Adrenal gland (tissue), 12 donors: ENCODE data around the gene XPNPEP3. TPM values are rescaled to one million over a fixed set of nuclear protein-coding genes. Genes with fewer than 3 reads are reported as not detected.

Source experiments
- DNase-seq, 7 donors: peaks; one replicate each; pipeline ENCODE4 v3.0.0-alpha.2; 2019 to 2020
- H3K27ac ChIP-seq, 5 donors: fragments of 200-600 bp; sonication (generic) in 4 of 5; 1 replicate in 3 of 5; 2 replicates in 2 of 5; pipeline versions ENCODE4 v1.5.1 to v1.8.0; 2016 to 2020; ENCODE audit warnings: mild to moderate bottlenecking in 1 of 5
- H3K27me3 ChIP-seq: fragments of 200-600 bp; 2 replicates; pipeline ENCODE4 v1.8.0; 2021
- H3K36me3 ChIP-seq, 2 donors: fragments of 200-600 bp; replicated peaks in 1 of 2; 1 replicate in 1 of 2; 2 replicates in 1 of 2; pipeline versions ENCODE4 v1.5.1 to v1.8.0; 2018 to 2022
- H3K4me1 ChIP-seq, 2 donors: fragments of 200-600 bp; replicated peaks in 1 of 2; 1 replicate in 1 of 2; 2 replicates in 1 of 2; pipeline versions ENCODE4 v1.5.1 to v1.8.0; 2018 to 2021
- H3K4me3 ChIP-seq, 4 donors: fragments of 200-600 bp; sonication (generic) in 3 of 4; one replicate each; pipeline ENCODE4 v1.5.1; 2016 to 2018
- H3K9me3 ChIP-seq, 3 donors: fragments of 200-600 bp; sonication (generic) in 1 of 3; replicated peaks in 1 of 3; 1 replicate in 2 of 3; 2 replicates in 1 of 3; pipeline versions ENCODE4 v1.5.1 to v1.8.0; 2016 to 2021
- POLR2A ChIP-seq, 2 donors: fragments of 450-650 bp; IDR thresholded peaks; one replicate each; pipeline ENCODE4 v1.6.1; 2017; ENCODE audit warnings: antibody characterized with exemption in 2 of 2, mild to moderate bottlenecking in 2 of 2, moderate library complexity in 1 of 2
- WGBS, 4 donors: extraction: QIAGEN DNeasy Blood & Tissue Kit in 2 of 4; methylation state at CpG; one replicate each; pipeline versions ENCODE4 v1.1.5 to v1.1.7; 2013 to 2017; 5-methylcytosine and 5-hydroxymethylcytosine counted together
- intact Hi-C, 2 donors: fragments of 100-400 bp; cut with DNase I; formaldehyde crosslinking; loops; one replicate each; pipeline versions ENCODE4 v1.14.1 to v1.15.0; 2022 to 2023
- polyA plus RNA-seq, 3 donors: library from polyadenylated mRNA; stranded (reverse); fragments of 200-250 nt in 2 of 3; fragments of 350-450 nt in 1 of 3; fragmentation: Illumina TruSeq in 1 of 3; extraction: RNeasy Lipid Tissue Mini Kit (QIAGEN cat#74804) in 1 of 3; gene quantifications; one replicate each; pipeline ENCODE4 v1.2.3, GENCODE V29; 2013 to 2014
- total RNA-seq, 9 donors: library from RNA; depleted of rRNA in 4 of 9; stranded (reverse); fragments of >200 nt in 4 of 9; fragments of 120-200 nt in 1 of 9; fragmentation: NEBNext Ultra II Directional in 1 of 9; extraction: Animal tissue kit (Norgen Biotek cat#: 25700) in 1 of 9; gene quantifications; one replicate each; pipeline versions ENCODE4 v1.1.0 to v1.2.4, GENCODE V29; 2013 to 2023
- TF ChIP-seq, protein P1 (sequence below), 6 experiments: fragments of 450-650 bp in 4 of 6; fragments of 200-600 bp in 2 of 6; sonication (generic) in 1 of 6; IDR thresholded peaks; 1 replicate in 5 of 6; 2 replicates in 1 of 6; pipeline versions ENCODE4 v1.5.1 to v1.8.0; 2016 to 2021; ENCODE audit warnings: antibody characterized with exemption in 6 of 6, mild to moderate bottlenecking in 2 of 6, moderate library complexity in 1 of 6
- donor health status: healthy with polysubstance abuse.
- donor health status: Bipolar disorder and iron deficiency.
- donor health status: DM: yes; HTN: yes; CAD: no.
- donor health status: DM: no; HTN: no; CAD: no.
- donor health status: DM: no; HTN: no; CAD: no.
- donor health status: DM: yes; HTN: yes; CAD: no.

Gene XPNPEP3
- total and polyA plus RNA-seq, 12 donors: 6.4 to 41.1 (median 20.6) TPM

DNA sequence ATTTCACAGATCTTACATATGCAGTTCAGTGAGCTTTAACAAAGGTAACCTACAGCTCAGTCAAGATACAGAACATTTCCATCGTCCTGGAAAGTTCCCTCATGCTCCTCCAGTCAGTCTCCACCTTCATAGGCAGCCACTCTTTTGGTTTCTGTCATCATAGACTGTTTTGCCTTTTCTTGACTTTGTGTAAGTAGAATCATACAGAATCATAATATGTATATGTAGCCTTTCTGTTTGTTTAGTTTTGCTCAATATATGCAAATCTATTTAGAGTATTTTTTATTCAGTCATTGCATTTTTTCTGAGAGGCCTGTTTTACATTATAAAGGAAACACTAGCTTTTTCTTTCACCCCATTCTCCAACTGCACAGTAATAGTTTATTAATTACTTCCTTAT lies 20.0 kb downstream of the XPNPEP3 start:
- 65 to 83% (median 76%) methylated on average over 1 of the region's 1 CpG for WGBS, 4 donors
- intact Hi-C loops: no loop called here

DNA sequence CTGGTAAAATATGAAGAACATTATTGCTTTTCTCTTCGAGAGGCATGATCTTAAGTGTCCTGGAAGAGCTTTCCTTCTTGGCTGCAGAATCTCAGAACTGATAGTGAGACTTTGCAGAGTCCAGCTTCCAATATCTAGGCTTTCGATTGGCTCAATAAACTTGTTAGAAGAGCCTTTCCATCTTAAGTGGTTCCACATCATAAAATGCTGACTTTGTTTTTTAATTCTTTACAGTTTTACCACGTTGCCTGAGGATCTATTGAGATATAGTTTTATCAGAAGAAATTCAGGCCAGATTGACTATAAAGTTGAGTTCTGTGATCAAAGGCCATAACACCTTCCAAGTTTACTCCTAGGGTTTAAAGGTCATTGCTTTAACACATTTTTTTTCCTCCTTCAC lies 20.5 kb downstream of the XPNPEP3 start:
- peaks cover 3 to 13% of the 10 kb centered on the region in 2 donors for H3K4me1 ChIP-seq
- TF ChIP-seq, protein P1, sequence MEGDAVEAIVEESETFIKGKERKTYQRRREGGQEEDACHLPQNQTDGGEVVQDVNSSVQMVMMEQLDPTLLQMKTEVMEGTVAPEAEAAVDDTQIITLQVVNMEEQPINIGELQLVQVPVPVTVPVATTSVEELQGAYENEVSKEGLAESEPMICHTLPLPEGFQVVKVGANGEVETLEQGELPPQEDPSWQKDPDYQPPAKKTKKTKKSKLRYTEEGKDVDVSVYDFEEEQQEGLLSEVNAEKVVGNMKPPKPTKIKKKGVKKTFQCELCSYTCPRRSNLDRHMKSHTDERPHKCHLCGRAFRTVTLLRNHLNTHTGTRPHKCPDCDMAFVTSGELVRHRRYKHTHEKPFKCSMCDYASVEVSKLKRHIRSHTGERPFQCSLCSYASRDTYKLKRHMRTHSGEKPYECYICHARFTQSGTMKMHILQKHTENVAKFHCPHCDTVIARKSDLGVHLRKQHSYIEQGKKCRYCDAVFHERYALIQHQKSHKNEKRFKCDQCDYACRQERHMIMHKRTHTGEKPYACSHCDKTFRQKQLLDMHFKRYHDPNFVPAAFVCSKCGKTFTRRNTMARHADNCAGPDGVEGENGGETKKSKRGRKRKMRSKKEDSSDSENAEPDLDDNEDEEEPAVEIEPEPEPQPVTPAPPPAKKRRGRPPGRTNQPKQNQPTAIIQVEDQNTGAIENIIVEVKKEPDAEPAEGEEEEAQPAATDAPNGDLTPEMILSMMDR (IDR thresholded peaks at IDR 0.05): no peak
- no peak for TF ChIP-seq POLR2A (IDR thresholded peaks at IDR 0.05)
- 75 to 82% (median 80%) methylated on average over 3 of the region's 3 CpGs for WGBS, 4 donors

More for the DNA sequence above, 20.0 kb downstream of the XPNPEP3 start:
- DNase-seq: no peak
- Histone ChIP-seq H3K36me3 (peaks cover 0 to 8% of the 10 kb centered on the region in 2 donors), H3K4me1 (peaks cover 3 to 13% of the 10 kb centered on the region in 2 donors), H3K9me3 (no peaks in the 10 kb centered on the region), H3K4me3 (no peak overlapping the region), H3K27me3 (no peaks in the 10 kb centered on the region), H3K27ac (no peak overlapping the region)
- TF ChIP-seq, protein P1 (IDR thresholded peaks at IDR 0.05): no peak
- no peak for TF ChIP-seq POLR2A (IDR thresholded peaks at IDR 0.05)

DNA sequence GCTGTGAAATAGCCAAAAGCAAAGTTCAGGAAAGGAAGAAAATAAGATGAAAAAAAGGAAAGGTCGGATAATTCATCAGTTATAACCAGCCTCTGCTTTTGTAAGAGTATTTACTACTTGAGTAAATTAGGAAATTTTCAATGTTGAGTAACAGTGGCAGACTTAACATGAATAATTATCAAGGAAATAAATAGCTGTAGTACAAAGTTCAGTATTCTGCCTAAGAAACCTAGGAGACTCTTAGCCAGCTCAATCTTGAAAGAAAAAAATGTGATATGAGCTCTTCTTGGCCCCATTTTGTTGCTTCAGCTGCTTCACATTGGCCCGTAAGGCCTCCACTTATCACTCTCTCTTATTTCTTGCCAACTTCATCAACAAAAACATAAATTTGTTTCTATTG lies 22.0 kb downstream of the XPNPEP3 start:
- no peak for DNase-seq
- peak overlapping the region in 1 of 5 donors; percentile 15 for H3K27ac ChIP-seq
- peaks cover 0 to 24% of the 10 kb centered on the region in 2 donors for H3K36me3 ChIP-seq
- no peak for TF ChIP-seq POLR2A (IDR thresholded peaks at IDR 0.05)
- TF ChIP-seq, protein P1 (IDR thresholded peaks at IDR 0.05): no peak
- H3K27me3 ChIP-seq: no peaks in the 10 kb centered on the region
- no peak overlapping the region for H3K4me3 ChIP-seq
- intact Hi-C loops: no loop called here
- peaks cover 3 to 7% of the 10 kb centered on the region in 2 donors for H3K4me1 ChIP-seq
- WGBS, 4 donors: 62 to 76% (median 69%) methylated on average over 2 of the region's 2 CpGs
- H3K9me3 ChIP-seq: no peaks in the 10 kb centered on the region

More for the DNA sequence above, 20.5 kb downstream of the XPNPEP3 start:
- H3K27ac ChIP-seq: no peak overlapping the region
- H3K4me3 ChIP-seq: no peak overlapping the region
- no peaks in the 10 kb centered on the region for H3K9me3 ChIP-seq
- H3K36me3 ChIP-seq: peaks cover 0 to 14% of the 10 kb centered on the region in 2 donors
- no peak for DNase-seq
- no peaks in the 10 kb centered on the region for H3K27me3 ChIP-seq
- intact Hi-C loops: no loop called here

DNA sequence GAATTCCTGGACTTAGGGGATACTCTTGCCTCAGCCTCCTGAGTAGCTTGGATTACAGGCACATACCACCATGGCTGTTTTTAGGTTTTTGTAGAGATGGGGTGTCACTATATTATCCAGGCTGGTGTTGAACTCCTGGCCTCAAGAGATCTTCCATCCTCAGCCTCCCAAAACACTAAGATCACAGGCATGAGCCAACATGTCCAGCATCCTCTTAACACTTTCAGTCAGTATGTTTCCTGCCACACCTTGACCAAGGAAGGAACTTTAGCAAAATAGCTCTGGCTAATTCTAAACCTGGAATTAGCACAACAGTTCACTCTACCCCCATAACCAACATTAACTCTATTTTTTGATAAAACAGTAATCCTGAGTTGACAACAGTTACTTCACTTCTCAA lies 32.2 kb downstream of the XPNPEP3 start:
- Histone ChIP-seq H3K9me3 (no peaks in the 10 kb centered on the region), H3K4me1 (no peaks in the 10 kb centered on the region), H3K36me3 (peaks cover 0 to 28% of the 10 kb centered on the region in 2 donors), H3K27me3 (no peaks in the 10 kb centered on the region), H3K4me3 (no peak overlapping the region), H3K27ac (no peak overlapping the region)
- TF ChIP-seq, protein P1 (IDR thresholded peaks at IDR 0.05): no peak
- TF ChIP-seq POLR2A (IDR thresholded peaks at IDR 0.05): no peak
- DNase-seq: no peak
- intact Hi-C loops: no loop called here
